ENCODE measurements around the gene EVA1C.

GRCh38 chr21:32461503-32461902 lies 49.0 kb downstream of the EVA1C start:
- TF ChIP-seq POLR2A (IDR thresholded peaks at IDR 0.05): no peak
- TF ChIP-seq, protein P1, sequence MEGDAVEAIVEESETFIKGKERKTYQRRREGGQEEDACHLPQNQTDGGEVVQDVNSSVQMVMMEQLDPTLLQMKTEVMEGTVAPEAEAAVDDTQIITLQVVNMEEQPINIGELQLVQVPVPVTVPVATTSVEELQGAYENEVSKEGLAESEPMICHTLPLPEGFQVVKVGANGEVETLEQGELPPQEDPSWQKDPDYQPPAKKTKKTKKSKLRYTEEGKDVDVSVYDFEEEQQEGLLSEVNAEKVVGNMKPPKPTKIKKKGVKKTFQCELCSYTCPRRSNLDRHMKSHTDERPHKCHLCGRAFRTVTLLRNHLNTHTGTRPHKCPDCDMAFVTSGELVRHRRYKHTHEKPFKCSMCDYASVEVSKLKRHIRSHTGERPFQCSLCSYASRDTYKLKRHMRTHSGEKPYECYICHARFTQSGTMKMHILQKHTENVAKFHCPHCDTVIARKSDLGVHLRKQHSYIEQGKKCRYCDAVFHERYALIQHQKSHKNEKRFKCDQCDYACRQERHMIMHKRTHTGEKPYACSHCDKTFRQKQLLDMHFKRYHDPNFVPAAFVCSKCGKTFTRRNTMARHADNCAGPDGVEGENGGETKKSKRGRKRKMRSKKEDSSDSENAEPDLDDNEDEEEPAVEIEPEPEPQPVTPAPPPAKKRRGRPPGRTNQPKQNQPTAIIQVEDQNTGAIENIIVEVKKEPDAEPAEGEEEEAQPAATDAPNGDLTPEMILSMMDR (IDR thresholded peaks at IDR 0.05): no peak

Data from gastroesophageal sphincter (tissue), 3 donors.